Glutamatergic neuron (in vitro differentiated cells): ENCODE data around the gene FABP1. TPM values are rescaled to one million over a fixed set of nuclear protein-coding genes. Genes with fewer than 3 reads are reported as not detected.

Experiments used
- DNase-seq: peaks from one replicate; pipeline ENCODE4 v3.0.0; 2022
- H3K27ac Mint-ChIP-seq: one replicate; pipeline ENCODE4 v1.8.0; 2020; ENCODE audit warnings: mild to moderate bottlenecking, mixed read lengths, inconsistent platforms; ENCODE audit not compliant: unreplicated experiment
- H3K27me3 Mint-ChIP-seq: one replicate; pipeline ENCODE4 v1.8.0; 2020; ENCODE audit warnings: mild to moderate bottlenecking, moderate library complexity, mixed read lengths, inconsistent platforms; ENCODE audit not compliant: unreplicated experiment
- H3K36me3 Mint-ChIP-seq: one replicate; pipeline ENCODE4 v1.8.0; 2020; ENCODE audit warnings: mild to moderate bottlenecking, mixed read lengths, inconsistent platforms; ENCODE audit not compliant: unreplicated experiment
- H3K4me1 Mint-ChIP-seq: one replicate; pipeline ENCODE4 v1.8.0; 2020; ENCODE audit warnings: mild to moderate bottlenecking, low read depth, mixed read lengths, inconsistent platforms; ENCODE audit not compliant: unreplicated experiment
- H3K4me3 Mint-ChIP-seq: one replicate; pipeline ENCODE4 v1.8.0; 2020; ENCODE audit warnings: mild to moderate bottlenecking, mixed read lengths, inconsistent platforms; ENCODE audit not compliant: unreplicated experiment
- H3K9me3 Mint-ChIP-seq: one replicate; pipeline ENCODE4 v1.8.0; 2020; ENCODE audit warnings: mild to moderate bottlenecking, moderate library complexity, mixed read lengths, inconsistent platforms; ENCODE audit not compliant: unreplicated experiment
- CTCF ChIP-seq: fragments of 200-600 bp; sonication (generic); IDR thresholded peaks from one replicate; pipeline ENCODE4 v1.5.0; 2021; ENCODE audit not compliant: partially characterized antibody, unreplicated experiment
- total RNA-seq: library from RNA; stranded (reverse); fragmentation: NEBNext Ultra II Directional; extraction: Animal tissue kit (Norgen Biotek cat#: 25700); gene quantifications from one replicate; pipeline ENCODE4 v1.2.1, GENCODE V29; 2021; ENCODE audit not compliant: unreplicated experiment

The FABP1 gene
- total RNA-seq, 1 donor from 2014 or later: not detected

- no peak overlapping the region for H3K4me3 Mint-ChIP-seq
- DNase-seq: no peak
- no peak overlapping the region for H3K27ac Mint-ChIP-seq
Observed at GRCh38 chr2:88108796-88109195, 19.1 kb downstream of the FABP1 start.

GRCh38 chr2:88100489-88100858 is 27.4 kb downstream of the FABP1 start:
- Mint-ChIP-seq H3K4me3 (no peak overlapping the region), H3K36me3 (no peaks in the 10 kb centered on the region), H3K27me3 (no peaks in the 10 kb centered on the region), H3K27ac (no peak overlapping the region), H3K4me1 (no peaks in the 10 kb centered on the region), H3K9me3 (peaks cover 3% of the 10 kb centered on the region)
- TF ChIP-seq CTCF: no peak
- no peak for DNase-seq

More at GRCh38 chr2:88108796-88109195, 19.1 kb downstream of the FABP1 start:
- Mint-ChIP-seq H3K27me3 (no peaks in the 10 kb centered on the region), H3K36me3 (no peaks in the 10 kb centered on the region), H3K4me1 (no peaks in the 10 kb centered on the region), H3K9me3 (peaks cover 6% of the 10 kb centered on the region)
- TF ChIP-seq CTCF: no peak

- peaks cover 3% of the 10 kb centered on the region for H3K9me3 Mint-ChIP-seq
- no peak for TF ChIP-seq CTCF
- no peak for DNase-seq
Observed at GRCh38 chr2:88099798-88100488, 27.9 kb downstream of the FABP1 start.

GRCh38 chr2:88098558-88098900 is 29.3 kb downstream of the FABP1 start:
- H3K27ac Mint-ChIP-seq: no peak overlapping the region
- H3K27me3 Mint-ChIP-seq: peaks cover 2% of the 10 kb centered on the region
- H3K36me3 Mint-ChIP-seq: peaks cover 3% of the 10 kb centered on the region
- DNase-seq: no peak
- H3K4me1 Mint-ChIP-seq: no peaks in the 10 kb centered on the region
- no peak for TF ChIP-seq CTCF
- peaks cover 3% of the 10 kb centered on the region for H3K9me3 Mint-ChIP-seq
- no peak overlapping the region for H3K4me3 Mint-ChIP-seq

More at GRCh38 chr2:88099798-88100488, 27.9 kb downstream of the FABP1 start:
- Mint-ChIP-seq H3K4me3 (no peak overlapping the region), H3K27me3 (no peaks in the 10 kb centered on the region), H3K4me1 (no peaks in the 10 kb centered on the region), H3K36me3 (no peaks in the 10 kb centered on the region), H3K27ac (no peak overlapping the region)

- DNase-seq: no peak
- TF ChIP-seq CTCF: no peak
- Mint-ChIP-seq H3K9me3 (peaks cover 3% of the 10 kb centered on the region), H3K36me3 (peaks cover 4% of the 10 kb centered on the region), H3K27me3 (peaks cover 2% of the 10 kb centered on the region), H3K4me3 (no peak overlapping the region), H3K4me1 (no peaks in the 10 kb centered on the region), H3K27ac (no peak overlapping the region)
Observed at GRCh38 chr2:88097891-88098557, 29.8 kb downstream of the FABP1 start.
